Mucosa of gallbladder (tissue), 1 donor: ENCODE data around the gene MMP25. TPM values are rescaled to one million over a fixed set of nuclear protein-coding genes. Genes with fewer than 3 reads are reported as not detected.
"Not testable (repeated sequence)": the region's sequence is repeated elsewhere in the genome, so short reads cannot be mapped to it uniquely, and the experiment has no call there.

Experiments used
- DNase-seq: peaks from one replicate; pipeline ENCODE4 v3.0.0-alpha.2; 2020; ENCODE audit warnings: low spot score
- total RNA-seq: library from RNA; stranded (reverse); gene quantifications from one replicate; pipeline ENCODE4 v1.2.1, GENCODE V29; 2021
- donor health status: DM: no; HTN: no; CAD: no.

The MMP25 gene
- total RNA-seq, 1 donor from 2014 or later, result 1.1 TPM

GRCh38 chr16:3072148-3072547 is 25.8 kb downstream of the MMP25 start:
- not testable (repeated sequence) for DNase-seq

GRCh38 chr16:3072576-3073263 is 26.4 kb downstream of the MMP25 start:
- DNase-seq, result not testable (repeated sequence)

DNA sequence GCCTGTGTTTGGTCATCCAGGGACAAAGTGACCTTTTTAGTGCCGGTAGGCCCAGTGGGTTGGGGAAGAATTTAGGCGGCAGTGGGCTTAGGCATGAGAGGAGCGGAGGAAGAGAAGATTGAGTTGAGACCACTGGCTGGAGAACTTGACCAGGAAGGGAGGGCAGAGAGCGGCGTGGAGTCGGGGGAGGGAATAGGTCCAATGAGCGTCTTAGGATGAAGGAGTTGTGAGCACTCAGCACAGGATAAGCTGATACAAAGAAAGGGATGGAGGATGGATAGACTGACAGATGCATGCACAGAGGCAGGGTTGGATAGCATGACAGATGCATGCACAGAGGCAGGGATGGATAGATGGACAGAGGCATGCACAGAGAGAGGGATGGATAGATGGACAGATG is 27.1 kb downstream of the MMP25 start:
- no peak for DNase-seq

DNA sequence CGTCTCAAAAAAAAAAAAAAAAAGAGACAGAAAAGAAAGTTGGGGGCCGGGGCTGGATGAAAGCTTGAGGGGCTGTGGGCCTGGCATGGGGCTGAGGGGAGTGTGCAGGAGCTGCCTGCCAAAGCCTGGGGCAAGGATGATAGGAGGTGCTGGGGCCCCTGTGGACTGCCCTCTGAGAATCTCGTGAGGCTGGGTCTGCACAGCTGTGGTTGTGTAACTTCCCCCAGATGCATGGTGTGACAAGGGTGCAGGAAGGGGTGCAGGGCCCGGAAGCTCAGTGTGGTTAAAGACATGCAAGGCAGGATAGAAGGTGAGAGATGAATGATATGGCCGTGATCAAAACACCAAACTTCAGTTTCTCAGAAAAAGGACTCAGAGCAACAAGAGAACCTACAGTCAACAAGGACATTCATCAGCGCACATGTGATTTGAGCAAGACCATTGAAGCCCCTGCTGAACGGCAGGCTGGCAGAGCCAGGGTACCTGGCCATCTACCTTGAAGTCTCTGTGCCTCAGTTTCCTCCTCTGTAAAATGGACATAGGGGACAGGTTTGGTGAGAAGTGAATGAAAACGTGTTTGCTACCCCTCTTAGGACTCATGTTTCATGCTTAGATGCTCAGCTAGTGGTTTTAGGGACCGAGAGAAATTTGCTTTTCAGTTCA is 28.6 kb downstream of the MMP25 start:
- DNase-seq, result peak; percentile 47

GRCh38 chr16:3075523-3075915 is 29.2 kb downstream of the MMP25 start:
- no peak for DNase-seq

DNA sequence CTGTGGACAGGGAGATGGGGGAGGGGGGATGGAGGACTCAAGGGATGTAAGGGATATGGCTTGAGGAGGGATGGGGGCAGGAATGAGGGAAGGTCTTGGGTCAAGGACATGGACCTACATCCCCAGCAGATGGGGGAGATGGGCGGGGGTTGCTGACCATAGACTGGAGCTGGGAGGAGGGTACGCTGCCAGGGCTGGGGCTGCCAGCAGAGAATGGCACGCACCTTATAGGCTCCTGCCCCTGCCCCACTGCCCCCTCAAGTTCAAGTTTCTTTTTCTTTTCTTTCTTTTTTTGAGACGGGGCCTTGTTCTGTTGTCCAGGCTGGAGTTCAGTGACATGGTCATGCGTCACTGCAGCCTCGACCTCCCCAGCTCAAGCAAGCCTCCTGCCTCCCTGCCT is 29.6 kb downstream of the MMP25 start:
- not testable (repeated sequence) for DNase-seq

- DNase-seq, result no peak
Measured at GRCh38 chr16:3076577-3076976, 30.2 kb downstream of the MMP25 start.

GRCh38 chr16:3080024-3080423 is 33.7 kb downstream of the MMP25 start:
- no peak for DNase-seq

DNA sequence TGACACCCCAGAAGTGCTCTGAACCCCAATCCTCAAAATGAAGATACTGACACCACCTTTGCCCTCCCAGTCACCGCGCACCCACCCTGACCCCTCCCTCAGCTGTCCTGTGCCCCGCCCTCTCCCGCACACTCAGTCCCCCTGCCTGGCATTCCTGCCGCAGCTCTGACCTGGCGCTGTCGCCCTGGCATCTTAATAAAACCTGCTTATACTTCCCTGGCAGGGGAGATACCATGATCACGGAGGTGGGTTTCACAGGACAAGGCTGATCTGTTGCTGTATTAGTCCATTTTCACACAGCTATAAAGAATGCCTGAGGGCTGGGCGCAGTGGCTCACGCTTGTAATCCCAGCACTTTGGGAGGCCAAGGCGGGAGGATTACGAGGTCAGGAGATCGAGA is 35.6 kb downstream of the MMP25 start:
- DNase-seq, result not testable (repeated sequence)

DNA sequence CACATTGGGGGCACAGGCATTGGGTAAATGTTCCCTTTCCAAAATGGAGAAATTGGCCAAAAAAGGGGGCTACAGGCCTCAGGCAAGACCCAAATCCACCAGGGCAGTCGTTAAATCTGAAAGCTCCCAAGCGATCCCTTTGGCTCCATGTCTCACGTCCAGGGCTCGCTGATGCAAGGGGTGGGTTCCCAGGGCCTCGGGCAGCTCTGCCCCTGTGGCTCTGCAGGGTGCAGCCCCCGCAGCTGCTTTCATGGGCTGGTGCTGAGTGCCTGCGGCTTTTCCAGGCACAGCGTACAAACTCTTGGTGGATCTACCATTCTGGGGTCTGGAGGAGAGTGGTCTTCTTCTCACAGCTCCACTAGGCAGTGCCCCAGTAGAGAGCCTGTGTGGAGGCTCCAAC is 37.0 kb downstream of the MMP25 start:
- DNase-seq, result not testable (repeated sequence)

DNA sequence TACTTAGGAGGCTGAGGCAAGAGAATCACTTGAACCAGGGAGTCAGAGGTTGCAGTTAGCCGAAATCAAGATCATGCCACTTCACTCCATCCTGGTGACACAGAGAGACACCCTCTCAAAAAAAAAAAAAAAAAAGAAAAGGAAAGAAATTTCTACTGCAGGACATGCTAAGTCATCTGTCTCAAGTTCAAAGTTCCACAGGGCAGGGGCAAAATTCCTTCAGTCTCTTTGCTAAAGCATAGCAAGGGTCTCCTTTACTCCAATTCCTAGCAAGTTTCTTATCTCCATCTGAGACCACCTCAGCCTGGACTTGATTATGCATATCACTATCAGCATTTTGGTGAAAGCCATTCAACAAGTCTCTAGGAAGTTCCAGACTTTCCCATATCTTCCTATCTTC is 38.1 kb downstream of the MMP25 start:
- no peak for DNase-seq

DNA sequence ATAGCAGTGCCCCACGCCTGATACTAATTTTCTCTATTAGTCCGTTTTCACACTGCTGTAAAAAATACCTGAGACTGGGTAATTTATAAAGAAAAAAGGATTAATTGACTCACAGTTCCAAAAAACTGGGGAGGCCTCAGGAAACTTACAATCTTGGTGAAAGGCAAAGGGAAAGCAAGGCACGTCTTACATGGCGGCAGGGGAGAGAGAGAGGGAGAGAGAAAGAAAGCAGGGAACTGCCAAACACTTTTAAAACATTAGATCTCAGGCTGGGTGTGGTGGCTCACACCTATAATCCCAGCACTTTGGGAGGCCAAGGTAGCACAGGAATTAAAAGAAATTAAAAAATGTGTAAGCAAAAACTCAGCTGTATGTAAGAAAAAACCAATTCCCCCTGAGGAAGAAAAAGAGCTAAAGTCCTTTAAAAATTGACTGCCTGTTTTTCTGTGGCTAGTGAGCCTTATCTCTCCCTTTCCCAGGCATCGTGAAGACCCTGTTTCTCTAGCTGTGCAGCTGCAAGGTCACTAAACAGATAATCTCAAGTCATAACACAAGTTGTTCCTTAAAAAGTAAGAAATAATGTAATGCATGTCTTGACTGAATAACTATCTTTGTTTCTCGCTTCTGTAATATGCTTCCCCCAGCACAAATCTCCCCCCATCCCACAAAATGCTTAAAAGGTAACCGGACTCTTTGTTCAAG is 38.8 kb downstream of the MMP25 start:
- no peak for DNase-seq

DNA sequence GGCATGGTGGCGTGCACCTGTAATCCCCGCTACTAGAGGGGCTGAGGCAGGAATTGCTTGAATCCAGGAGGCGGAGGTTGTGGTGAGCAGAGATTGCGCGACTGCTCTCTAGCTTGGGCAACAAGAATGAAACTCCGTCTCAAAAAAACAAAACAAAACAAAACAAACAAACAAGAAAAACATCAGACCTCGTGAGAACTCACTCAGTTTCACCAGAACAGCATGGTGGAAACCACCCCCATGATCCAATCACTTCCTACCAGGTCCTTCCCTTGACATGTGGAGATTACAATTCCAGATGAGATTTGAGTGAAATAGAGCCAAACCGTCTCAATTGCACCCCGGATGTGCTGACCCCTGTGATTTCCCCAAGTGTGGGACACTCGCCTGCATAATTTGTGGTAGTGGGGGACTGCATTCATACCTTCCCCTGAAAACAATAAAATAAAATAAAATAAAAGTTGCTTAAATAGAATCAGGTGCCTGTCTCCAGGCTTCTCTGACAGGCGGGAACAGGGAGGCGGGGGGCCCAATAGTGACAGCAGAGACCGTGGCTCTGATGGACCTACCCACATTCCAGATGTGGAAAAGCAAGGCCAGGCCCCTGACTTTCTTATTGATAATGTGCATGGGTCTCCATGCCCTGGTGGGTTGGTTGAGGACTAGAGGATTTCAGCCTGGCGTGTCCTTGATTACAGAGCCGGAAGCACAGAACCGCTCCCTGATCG is 39.7 kb downstream of the MMP25 start:
- no peak for DNase-seq

DNA sequence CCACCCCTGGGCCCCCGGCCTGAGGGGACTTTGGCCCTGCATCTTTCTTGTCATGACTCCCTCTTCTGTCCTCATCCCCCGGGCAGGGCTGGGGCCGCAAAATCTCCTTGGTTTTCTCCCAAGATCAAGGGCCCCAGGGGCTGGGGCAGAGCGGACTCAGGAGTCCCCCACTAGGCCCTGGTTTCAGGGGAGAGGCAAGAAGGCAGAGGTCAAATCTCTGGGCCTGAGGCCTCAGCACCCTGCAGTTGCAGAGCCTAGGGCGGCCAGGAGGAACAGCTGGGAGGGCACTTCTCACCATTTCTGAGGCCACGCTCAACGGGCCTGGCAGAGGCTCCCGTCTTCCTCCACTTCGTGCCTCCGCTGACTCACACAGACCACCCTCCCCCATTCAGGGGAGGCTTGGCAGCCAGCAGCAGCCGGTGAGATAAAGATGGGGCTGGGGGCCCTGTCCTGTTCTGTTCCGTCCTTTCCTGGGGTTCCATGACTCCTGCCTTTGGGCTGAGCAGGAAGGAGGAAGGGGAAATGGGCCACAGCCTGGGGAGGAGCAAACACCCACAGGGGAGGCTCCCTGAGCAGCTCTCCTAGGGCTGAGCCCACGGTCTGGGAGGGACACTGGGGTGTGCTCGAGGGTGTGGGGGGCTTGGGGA is 40.4 kb downstream of the MMP25 start:
- DNase-seq, result no peak

DNA sequence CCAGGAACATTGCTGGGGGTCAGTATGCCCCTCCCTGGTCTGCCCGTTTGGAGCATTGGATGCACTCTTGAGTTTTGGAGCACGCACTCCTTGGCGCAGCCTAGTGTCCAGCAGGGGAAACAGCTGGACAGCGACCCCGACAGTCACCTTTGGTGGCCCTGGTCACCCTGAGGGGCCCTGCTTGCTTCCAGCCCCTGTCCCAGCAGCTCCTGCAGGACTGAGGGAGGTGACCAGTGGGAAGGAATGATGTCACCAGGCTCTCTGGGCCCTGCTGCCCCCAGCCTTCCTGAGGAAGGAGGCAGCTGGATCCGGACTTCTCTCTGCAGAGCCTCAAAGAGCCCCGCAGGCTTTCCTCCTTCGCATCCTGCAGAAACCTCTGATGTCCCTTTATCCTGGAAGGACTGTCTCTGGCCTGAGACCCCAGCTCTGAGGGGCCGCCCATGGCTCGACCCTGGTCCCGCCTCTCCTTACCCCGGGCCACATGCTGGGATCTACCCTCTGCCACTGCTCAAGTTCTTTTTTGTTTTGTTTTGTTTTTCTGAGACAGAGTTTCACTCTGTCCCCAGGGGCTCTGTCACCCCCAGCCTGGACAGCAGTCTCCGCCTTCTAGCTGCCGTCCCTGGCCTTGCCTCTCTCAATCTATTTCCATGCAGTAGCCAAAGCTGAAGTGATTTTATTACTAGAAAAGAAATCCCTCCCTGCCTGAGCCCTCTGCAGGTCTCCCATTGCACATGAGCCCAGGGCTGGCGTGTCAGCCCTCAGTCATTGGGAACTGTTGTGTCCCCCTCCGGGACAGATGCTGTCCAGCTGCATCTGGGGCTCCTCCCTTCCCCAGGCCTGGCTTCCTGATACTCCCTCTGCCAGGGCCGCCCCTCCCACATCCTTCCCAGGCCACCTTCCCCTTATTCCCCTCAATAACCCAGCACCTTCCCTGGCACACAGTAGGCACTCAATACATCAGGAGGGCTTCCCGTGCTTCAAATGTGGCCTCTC is 41.2 kb downstream of the MMP25 start:
- no peak for DNase-seq

- DNase-seq, result no peak
Measured at GRCh38 chr16:3088450-3088849, 42.1 kb downstream of the MMP25 start.

- DNase-seq, result no peak
Measured at GRCh38 chr16:3088925-3089716, 42.8 kb downstream of the MMP25 start.

DNA sequence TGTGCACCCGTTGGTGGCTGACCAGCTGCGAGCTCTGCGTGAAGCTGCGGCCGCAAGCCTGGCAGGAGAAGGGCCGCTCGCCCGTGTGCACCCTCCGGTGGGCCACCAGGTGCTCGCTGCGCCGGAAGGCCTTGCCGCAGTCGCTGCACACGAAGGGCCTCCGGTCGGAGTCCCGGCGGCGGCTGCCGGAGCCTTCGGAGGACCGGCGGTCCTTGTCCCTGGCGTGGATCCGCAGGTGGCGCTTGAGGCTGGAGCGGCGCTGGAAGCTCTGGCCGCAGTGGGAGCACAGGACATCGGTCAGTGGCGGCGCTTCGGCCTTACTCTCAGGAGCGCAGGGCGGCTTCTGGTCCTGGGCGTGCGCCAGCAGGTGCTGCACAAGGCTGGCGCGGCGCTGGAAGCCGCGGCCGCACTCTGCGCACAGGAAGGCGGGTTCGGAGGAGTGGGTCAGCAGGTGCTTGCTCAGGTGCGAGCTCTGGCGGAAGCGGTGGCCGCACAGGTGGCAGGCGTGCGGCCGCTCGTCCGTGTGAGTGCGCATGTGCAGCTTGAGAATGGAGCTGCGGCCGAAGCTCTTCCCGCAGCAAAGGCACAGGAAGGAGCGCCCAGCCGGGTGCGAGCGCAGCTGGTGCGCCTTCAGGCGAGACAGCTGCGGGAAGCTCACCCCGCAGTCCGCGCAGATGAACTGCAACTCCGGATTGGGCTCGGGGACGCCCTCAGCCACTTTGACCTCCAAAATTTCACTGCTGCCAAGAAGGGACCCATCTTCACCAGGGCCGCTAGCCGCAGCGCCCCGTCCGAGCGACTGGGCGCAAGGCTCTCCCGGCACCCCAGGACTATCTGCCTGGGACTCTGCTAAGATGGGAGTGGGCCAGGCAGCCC is 43.6 kb downstream of the MMP25 start:
- no peak for DNase-seq

DNA sequence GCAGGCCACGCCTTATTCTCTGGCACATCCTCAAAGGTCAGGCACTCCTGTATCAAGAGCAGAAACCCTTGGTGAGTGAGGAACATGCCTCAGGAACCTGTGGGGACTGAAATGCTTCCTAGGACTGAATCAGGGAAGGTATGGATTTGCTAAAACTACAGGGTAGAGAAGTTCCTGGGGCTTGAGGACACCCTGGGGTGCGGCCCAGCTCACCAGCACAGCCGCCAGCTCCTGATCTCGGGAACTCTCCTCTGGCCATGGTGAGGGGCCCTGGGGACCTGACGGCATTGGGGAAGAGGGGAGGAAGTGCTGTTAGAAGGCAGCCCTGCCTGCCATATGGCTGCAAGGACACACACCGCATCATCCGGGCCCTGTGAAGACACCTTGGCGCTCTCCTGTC is 45.2 kb downstream of the MMP25 start:
- DNase-seq, result no peak
